B cell (primary cell): ENCODE data around the gene LSM4.

Source experiments
- EZH2 ChIP-seq: IDR thresholded peaks from 2 replicates; pipeline ENCODE4 v1.6.1; 2012; ENCODE audit warnings: borderline replicate concordance, low read depth, mild to moderate bottlenecking, moderate library complexity, low read length; ENCODE audit not compliant: insufficient read depth, poor library complexity, severe bottlenecking
- TF ChIP-seq, protein P1 (sequence below): fragments of 200-600 bp; IDR thresholded peaks from one replicate; pipeline ENCODE4 v1.8.0; 2022; ENCODE audit warnings: antibody characterized with exemption, mild to moderate bottlenecking

DNA sequence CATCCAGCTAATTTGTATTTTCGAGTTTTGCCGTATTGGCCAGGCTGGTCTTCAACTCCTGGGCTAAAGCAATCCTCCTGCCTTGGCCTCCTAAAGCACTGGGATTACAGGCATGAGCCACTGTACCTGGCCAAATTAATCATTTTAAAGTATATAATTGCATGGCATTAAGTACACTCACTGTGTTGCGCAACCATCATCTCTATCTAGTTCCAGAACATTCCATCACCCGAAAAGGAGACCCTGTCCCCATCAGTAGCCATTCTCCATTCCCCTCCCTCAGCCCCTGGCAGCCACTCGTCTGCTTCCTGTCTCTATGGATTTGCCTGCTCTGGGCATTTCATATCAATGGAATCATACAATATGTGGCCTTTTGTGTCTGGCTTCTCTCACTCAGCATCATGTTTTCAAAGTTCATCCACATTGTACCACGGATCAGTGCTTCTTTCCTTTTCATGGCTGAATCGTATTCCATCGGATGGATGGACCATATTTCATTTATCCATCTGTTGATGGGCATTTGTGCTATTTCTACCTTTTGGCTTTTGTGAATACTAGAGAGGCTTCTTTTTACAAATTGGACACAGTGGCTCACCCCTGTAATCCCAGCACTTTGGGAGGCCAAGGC, 30.6 kb upstream of the LSM4 start:
- TF ChIP-seq, protein P1, sequence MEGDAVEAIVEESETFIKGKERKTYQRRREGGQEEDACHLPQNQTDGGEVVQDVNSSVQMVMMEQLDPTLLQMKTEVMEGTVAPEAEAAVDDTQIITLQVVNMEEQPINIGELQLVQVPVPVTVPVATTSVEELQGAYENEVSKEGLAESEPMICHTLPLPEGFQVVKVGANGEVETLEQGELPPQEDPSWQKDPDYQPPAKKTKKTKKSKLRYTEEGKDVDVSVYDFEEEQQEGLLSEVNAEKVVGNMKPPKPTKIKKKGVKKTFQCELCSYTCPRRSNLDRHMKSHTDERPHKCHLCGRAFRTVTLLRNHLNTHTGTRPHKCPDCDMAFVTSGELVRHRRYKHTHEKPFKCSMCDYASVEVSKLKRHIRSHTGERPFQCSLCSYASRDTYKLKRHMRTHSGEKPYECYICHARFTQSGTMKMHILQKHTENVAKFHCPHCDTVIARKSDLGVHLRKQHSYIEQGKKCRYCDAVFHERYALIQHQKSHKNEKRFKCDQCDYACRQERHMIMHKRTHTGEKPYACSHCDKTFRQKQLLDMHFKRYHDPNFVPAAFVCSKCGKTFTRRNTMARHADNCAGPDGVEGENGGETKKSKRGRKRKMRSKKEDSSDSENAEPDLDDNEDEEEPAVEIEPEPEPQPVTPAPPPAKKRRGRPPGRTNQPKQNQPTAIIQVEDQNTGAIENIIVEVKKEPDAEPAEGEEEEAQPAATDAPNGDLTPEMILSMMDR: no peak
- TF ChIP-seq EZH2: no peak
